Calu3 (cell line): ENCODE data around the gene RARRES2. TPM values are rescaled to one million over a fixed set of nuclear protein-coding genes. Genes with fewer than 3 reads are reported as not detected.
A peak's percentile ranks its signal among the peaks of the same experiment; 100 is the strongest.
"Not testable (repeated sequence)": the region's sequence is repeated elsewhere in the genome, so short reads cannot be mapped to it uniquely, and the experiment has no call there.

ENCODE experiments used
- BruUV-seq: library from RNA; stranded (reverse); fragments of 400-500 nt; replicated peaks from 2 replicates; lab custom pipeline; 2021; lab: Mats Ljungman, UMichigan
- CTCF ChIA-PET: fragments of 300-600 bp; sonication (Branson Sonifier 250); formaldehyde crosslinking; loops from one replicate; lab custom pipeline; 2022; ENCODE audit warnings: antibody characterized with exemption; lab: Charles Lee
- DNase-seq: peaks from one replicate; pipeline ENCODE4 v3.0.0; 2022
- H3K27ac Mint-ChIP-seq: one replicate; pipeline ENCODE4 v1.8.0; 2022; ENCODE audit warnings: mixed read lengths; ENCODE audit not compliant: unreplicated experiment
- H3K27me3 Mint-ChIP-seq: one replicate; pipeline ENCODE4 v1.8.0; 2022; ENCODE audit warnings: mixed read lengths; ENCODE audit not compliant: unreplicated experiment
- H3K36me3 Mint-ChIP-seq: one replicate; pipeline ENCODE4 v1.8.0; 2022; ENCODE audit warnings: mild to moderate bottlenecking, moderate library complexity, mixed read lengths; ENCODE audit not compliant: insufficient read depth, unreplicated experiment
- H3K4me1 Mint-ChIP-seq: one replicate; pipeline ENCODE4 v1.8.0; 2022; ENCODE audit warnings: mild to moderate bottlenecking, low read depth, mixed read lengths; ENCODE audit not compliant: unreplicated experiment
- H3K4me3 Mint-ChIP-seq: one replicate; pipeline ENCODE4 v1.8.0; 2022; ENCODE audit warnings: mild to moderate bottlenecking, low read depth, moderate library complexity, mixed read lengths; ENCODE audit not compliant: unreplicated experiment
- H3K9me3 Mint-ChIP-seq: one replicate; pipeline ENCODE4 v1.8.0; 2022; ENCODE audit warnings: low read depth, mixed read lengths; ENCODE audit not compliant: unreplicated experiment
- intact Hi-C: fragments of 100-400 bp; cut with micrococcal nuclease; formaldehyde crosslinking; loops from one replicate; pipeline ENCODE4 v1.10.0; 2022; ENCODE audit not compliant: unreplicated experiment
- total RNA-seq: library from RNA; stranded (reverse); gene quantifications from 2 replicates; pipeline ENCODE4 v1.2.3, GENCODE V29; 2022
- TF ChIP-seq, protein P1 (sequence below): fragments of 200-600 bp; IDR thresholded peaks from one replicate; pipeline ENCODE4 v1.8.0; 2022; ENCODE audit warnings: antibody characterized with exemption; ENCODE audit not compliant: unreplicated experiment

RARRES2 gene
- total RNA-seq, 1 experiment from 2014 or later: 13.0 TPM

DNA sequence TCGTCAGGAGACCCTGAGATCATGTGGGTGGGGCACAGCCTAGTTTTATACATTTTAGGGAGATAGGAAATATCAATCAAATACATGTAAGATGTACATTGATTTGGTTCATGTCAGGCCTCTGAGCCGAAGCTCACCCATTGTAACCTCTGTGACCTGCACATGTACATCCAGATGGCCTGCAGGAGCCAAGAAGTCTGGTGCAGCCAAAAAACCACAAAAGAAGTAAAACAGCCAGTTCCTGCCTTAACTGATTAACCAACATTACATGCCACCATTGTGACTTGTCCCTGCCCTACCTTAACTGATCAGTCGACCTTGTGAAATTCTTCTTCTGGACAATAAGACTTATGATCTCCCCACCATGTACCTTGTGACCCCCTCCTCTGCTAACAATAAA, 34.3 kb downstream of the RARRES2 start:
- Mint-ChIP-seq H3K27me3 (no peaks in the 10 kb centered on the region), H3K4me1 (peaks cover 39% of the 10 kb centered on the region), H3K4me3 (peak overlapping the region; percentile 16), H3K36me3 (peaks cover 18% of the 10 kb centered on the region), H3K27ac (peak overlapping the region; percentile 76), H3K9me3 (peaks cover 7% of the 10 kb centered on the region)
- intact Hi-C loops: no loop called here
- DNase-seq: no peak
- no TSS peak for BruUV-seq
- TF ChIP-seq, protein P1, sequence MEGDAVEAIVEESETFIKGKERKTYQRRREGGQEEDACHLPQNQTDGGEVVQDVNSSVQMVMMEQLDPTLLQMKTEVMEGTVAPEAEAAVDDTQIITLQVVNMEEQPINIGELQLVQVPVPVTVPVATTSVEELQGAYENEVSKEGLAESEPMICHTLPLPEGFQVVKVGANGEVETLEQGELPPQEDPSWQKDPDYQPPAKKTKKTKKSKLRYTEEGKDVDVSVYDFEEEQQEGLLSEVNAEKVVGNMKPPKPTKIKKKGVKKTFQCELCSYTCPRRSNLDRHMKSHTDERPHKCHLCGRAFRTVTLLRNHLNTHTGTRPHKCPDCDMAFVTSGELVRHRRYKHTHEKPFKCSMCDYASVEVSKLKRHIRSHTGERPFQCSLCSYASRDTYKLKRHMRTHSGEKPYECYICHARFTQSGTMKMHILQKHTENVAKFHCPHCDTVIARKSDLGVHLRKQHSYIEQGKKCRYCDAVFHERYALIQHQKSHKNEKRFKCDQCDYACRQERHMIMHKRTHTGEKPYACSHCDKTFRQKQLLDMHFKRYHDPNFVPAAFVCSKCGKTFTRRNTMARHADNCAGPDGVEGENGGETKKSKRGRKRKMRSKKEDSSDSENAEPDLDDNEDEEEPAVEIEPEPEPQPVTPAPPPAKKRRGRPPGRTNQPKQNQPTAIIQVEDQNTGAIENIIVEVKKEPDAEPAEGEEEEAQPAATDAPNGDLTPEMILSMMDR: no peak
- CTCF ChIA-PET: no interaction called here

DNA sequence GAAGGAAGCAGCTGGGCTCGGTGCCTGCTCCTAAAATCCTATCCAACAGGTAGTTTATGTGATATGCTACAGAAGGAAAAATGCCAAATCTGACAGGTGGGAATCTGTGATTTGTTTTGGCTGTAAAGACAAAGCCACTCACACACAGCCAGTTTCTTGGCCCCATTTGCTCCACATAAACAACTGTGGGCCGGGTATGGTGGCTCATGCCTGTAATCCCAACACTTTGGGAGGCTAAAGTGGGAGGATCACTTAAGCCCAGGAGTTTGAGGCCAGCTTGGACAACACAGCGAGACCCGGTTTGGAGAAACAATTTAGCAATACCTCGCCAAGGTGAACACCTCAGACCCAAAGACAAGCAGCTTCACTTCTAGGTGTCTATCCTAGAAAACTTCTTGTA, 35.1 kb downstream of the RARRES2 start:
- DNase-seq, H3K27me3 Mint-ChIP-seq, CTCF ChIA-PET, H3K27ac Mint-ChIP-seq, BruUV-seq, intact Hi-C loops, H3K9me3 Mint-ChIP-seq, H3K4me3 Mint-ChIP-seq: not testable (repeated sequence)
- peaks cover 39% of the 10 kb centered on the region for H3K4me1 Mint-ChIP-seq
- peaks cover 18% of the 10 kb centered on the region for H3K36me3 Mint-ChIP-seq

DNA sequence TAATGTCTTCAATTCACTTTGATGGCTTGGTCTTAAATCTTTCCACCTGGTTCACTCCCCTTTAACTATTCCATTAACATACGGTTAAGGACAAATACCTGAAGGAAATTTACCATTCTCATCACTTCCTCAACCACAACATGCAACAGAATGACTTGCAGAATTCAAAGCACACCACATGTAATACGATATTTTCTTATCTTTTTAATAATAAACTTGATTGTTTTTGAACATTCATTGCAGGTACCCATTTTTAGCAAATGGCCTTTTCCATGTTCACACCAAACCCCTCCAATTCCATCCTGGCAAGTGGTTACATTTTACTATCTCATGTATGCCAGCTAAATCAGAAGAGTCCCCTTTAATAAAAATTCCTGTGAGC, 35.5 kb downstream of the RARRES2 start:
- H3K4me3 Mint-ChIP-seq, DNase-seq, BruUV-seq, H3K9me3 Mint-ChIP-seq, H3K27me3 Mint-ChIP-seq, intact Hi-C loops, CTCF ChIA-PET: not testable (repeated sequence)
- H3K36me3 Mint-ChIP-seq: peaks cover 18% of the 10 kb centered on the region
- peaks cover 39% of the 10 kb centered on the region for H3K4me1 Mint-ChIP-seq
- H3K27ac Mint-ChIP-seq: peak overlapping the region; percentile 94

DNA sequence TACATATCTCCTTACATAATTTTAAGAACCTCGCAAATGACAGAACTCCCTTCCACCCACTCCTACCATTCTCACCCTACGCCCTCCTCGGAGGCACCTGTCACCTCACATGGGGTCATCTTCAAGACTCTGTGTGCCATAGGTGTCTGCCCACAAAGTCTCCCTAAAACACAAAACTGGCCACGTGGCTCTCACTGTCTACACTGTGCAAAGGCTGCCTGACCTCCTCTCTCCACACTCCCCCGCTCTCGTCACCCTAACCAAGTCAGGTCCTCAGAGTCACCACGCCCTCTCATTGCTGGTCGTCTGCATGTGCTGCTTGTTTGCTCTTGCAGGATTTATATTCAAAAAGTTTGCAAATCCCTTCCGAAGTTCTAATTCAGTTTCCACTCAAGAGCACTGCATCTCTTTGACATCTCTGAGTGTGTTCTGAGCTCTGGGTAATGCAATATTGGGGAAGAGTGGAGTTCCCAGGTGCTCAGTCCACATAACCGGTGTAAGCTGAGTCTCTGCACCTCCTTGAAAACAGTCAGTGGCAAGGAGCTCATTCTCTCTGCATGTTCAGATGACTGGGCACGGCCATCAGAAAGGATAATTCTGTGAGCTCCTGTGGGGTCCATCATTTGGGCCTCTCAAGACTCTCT, 36.0 kb downstream of the RARRES2 start:
- H3K27me3 Mint-ChIP-seq, CTCF ChIA-PET, H3K4me3 Mint-ChIP-seq, intact Hi-C loops, BruUV-seq, H3K9me3 Mint-ChIP-seq, DNase-seq: not testable (repeated sequence)
- Mint-ChIP-seq H3K27ac (peak overlapping the region; percentile 94), H3K4me1 (peaks cover 39% of the 10 kb centered on the region), H3K36me3 (peaks cover 18% of the 10 kb centered on the region)

DNA sequence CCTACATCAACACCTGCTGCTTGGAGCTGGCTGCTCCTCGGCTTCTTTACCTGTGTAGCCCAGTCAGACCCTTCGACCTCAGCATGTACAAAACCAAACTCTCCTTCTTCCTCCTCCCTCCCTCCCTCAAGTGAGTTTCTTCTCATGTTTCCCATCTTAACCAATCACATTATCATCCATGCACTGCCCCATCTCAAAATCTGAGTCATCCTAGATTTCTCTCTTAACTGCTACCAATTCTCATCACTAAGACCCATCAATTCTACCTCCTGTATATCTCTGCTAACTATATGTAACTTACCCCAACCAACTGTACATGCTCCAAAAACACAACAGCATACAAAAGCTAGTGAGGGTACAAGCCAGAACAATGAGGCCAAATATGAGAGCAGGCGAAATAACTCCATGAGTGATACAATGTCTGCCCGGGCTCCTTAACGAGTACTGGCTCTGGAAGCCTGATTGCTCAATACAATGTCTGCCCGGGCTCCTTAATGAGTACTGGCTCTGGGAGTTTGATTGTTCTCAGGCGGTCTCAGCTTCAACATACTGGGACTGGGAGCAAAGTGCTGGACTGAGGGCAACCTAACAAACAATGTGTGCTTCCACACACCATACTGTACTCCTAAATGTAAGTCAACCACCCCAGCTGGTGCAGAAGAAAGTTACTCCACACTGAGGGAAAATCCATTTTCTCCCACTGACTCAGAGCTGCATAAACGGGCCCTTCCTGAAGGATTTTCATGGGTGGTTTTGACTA, 36.8 kb downstream of the RARRES2 start:
- DNase-seq, BruUV-seq, H3K4me3 Mint-ChIP-seq, H3K27me3 Mint-ChIP-seq, H3K9me3 Mint-ChIP-seq, CTCF ChIA-PET, intact Hi-C loops: not testable (repeated sequence)
- H3K4me1 Mint-ChIP-seq: peaks cover 39% of the 10 kb centered on the region
- H3K36me3 Mint-ChIP-seq: peaks cover 18% of the 10 kb centered on the region
- peak overlapping the region; percentile 94 for H3K27ac Mint-ChIP-seq

DNA sequence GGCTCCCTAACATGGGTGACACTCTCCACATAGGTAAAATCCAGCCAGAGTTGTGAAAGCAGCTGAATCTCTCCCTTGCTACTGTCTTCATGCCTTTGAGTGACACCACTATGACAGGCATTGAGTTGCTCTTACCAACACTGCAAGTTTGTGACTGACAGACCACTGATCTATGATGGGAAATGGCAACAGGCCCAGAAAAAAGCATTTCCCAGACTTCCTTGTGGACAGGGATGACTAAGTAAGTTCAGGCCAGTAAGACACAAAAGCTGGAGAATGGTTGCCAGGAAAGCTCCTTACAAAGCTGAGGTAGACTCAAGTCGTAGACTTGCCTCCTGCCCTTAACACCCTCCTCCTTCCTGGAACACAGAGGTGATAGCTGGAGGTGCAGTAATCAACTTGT, 38.5 kb downstream of the RARRES2 start:
- Mint-ChIP-seq H3K27ac (peak overlapping the region; percentile 15), H3K4me1 (peaks cover 28% of the 10 kb centered on the region)
- H3K27me3 Mint-ChIP-seq, H3K36me3 Mint-ChIP-seq, DNase-seq, intact Hi-C loops, H3K9me3 Mint-ChIP-seq, BruUV-seq, H3K4me3 Mint-ChIP-seq: not testable (repeated sequence)
- CTCF ChIA-PET: interaction anchor here (0.6 kb wide), 1 partner anchor 1035 kb away, joined by 5 read pairs; no protein-coding TSS in a partner anchor

DNA sequence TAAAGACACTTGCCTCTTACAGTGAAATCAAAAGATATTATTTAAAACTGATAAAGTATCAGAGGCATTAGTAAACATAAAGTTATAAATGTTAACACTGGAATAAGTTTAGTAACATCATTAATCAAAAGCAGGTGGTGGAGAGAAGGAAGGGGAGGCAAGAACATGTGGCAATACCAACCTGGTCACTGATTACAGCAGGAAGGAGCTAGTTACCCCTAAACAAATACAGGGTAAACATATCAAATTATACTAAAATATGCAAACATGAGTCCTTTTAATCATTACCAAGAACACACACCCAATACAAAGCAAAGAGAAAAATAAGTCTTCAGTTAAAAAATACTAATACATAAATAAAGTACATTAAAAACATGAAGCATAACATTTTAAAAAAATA, 43.5 kb downstream of the RARRES2 start:
- BruUV-seq, H3K4me1 Mint-ChIP-seq, H3K36me3 Mint-ChIP-seq, DNase-seq, H3K4me3 Mint-ChIP-seq, H3K9me3 Mint-ChIP-seq, CTCF ChIA-PET, intact Hi-C loops, H3K27me3 Mint-ChIP-seq: not testable (repeated sequence)
- peak overlapping the region; percentile 60 for H3K27ac Mint-ChIP-seq

DNA sequence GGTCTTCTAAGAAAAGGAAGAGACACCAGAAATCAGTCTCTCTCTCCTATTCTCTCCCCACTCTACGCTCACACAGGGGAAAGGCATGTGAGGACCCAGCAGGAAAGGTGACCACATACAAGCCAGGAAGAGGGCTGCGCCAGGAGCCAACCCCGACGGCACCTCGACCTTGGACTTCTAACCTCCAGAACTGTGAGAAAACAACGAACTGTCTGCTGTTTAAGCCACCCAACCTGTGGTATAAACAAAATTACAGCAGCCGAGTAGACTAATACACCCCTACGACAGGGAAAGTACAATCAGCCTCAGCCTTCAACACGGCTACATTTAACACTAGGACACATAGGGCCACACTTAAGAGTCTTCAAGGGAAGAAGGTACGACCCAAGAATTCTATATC, 44.6 kb downstream of the RARRES2 start:
- H3K4me1 Mint-ChIP-seq, DNase-seq, H3K9me3 Mint-ChIP-seq, BruUV-seq, H3K36me3 Mint-ChIP-seq, H3K4me3 Mint-ChIP-seq, H3K27ac Mint-ChIP-seq, intact Hi-C loops, CTCF ChIA-PET, H3K27me3 Mint-ChIP-seq: not testable (repeated sequence)

DNA sequence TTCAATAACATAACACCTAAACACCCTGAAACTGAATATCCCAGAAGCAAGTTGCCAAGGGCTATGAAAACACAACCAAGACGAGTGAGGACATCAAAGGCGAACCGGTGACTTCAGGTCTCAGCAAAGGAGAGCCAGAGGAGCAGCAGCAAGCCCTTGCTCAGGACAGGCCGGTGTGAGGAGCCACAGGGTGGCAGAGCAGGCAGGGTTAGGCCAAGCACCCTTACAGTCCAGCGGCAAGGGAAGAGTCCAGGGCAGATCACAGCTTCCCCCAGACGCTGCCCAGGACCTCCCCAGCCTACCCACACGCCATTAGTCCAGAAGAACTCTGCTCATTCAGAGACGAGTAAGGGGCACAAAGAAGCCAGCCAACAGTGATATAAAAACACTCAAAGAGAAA, 45.8 kb downstream of the RARRES2 start:
- CTCF ChIA-PET, DNase-seq, H3K4me1 Mint-ChIP-seq, H3K9me3 Mint-ChIP-seq, H3K36me3 Mint-ChIP-seq, intact Hi-C loops, H3K27me3 Mint-ChIP-seq, H3K4me3 Mint-ChIP-seq, BruUV-seq, H3K27ac Mint-ChIP-seq: not testable (repeated sequence)
